GM19467 (cell line): ENCODE measurements around the gene TSPAN32.

Experiments
- ATAC-seq: cut with Tn5 transposase; IDR thresholded peaks from one replicate; pipeline ENCODE4 v1.9.1; 2021; ENCODE audit warnings: mild to moderate bottlenecking, moderate library complexity; ENCODE audit not compliant: unreplicated experiment

Gene TSPAN32

GRCh38 chr11:2302896-2303626 is 1.2 kb downstream of the TSPAN32 start:
- no peak for ATAC-seq

GRCh38 chr11:2303627-2304505 is 2.1 kb downstream of the TSPAN32 start:
- ATAC-seq = no peak

- ATAC-seq = no peak
These were observed 2.8 kb downstream of the TSPAN32 start for GRCh38 chr11:2304506-2305139.

GRCh38 chr11:2305140-2305778 is 3.4 kb downstream of the TSPAN32 start:
- ATAC-seq = no peak

GRCh38 chr11:2305788-2306451 is 4.1 kb downstream of the TSPAN32 start:
- no peak for ATAC-seq

- no peak for ATAC-seq
These were observed 4.6 kb downstream of the TSPAN32 start for GRCh38 chr11:2306452-2306823.

- ATAC-seq = no peak
These were observed 5.2 kb downstream of the TSPAN32 start for GRCh38 chr11:2306877-2307500.

GRCh38 chr11:2307501-2308331 is 5.9 kb downstream of the TSPAN32 start:
- no peak for ATAC-seq

GRCh38 chr11:2308713-2309112 is 6.9 kb downstream of the TSPAN32 start:
- no peak for ATAC-seq

- ATAC-seq = no peak
These were observed 7.6 kb downstream of the TSPAN32 start for GRCh38 chr11:2309251-2310072.

- no peak for ATAC-seq
These were observed 8.4 kb downstream of the TSPAN32 start for GRCh38 chr11:2310073-2310785.

- no peak for ATAC-seq
These were observed 9.1 kb downstream of the TSPAN32 start for GRCh38 chr11:2310786-2311352.

- no peak for ATAC-seq
These were observed 9.7 kb downstream of the TSPAN32 start for GRCh38 chr11:2311353-2312133.

GRCh38 chr11:2312232-2313042 is 10.6 kb downstream of the TSPAN32 start:
- ATAC-seq = no peak

GRCh38 chr11:2313051-2313951 is 11.5 kb downstream of the TSPAN32 start:
- ATAC-seq = no peak
